ENCODE data around the gene GNA14.
"Not testable (repeated sequence)": the region's sequence is repeated elsewhere in the genome, so short reads cannot be mapped to it uniquely, and the experiment has no call there.

Gene GNA14

DNA sequence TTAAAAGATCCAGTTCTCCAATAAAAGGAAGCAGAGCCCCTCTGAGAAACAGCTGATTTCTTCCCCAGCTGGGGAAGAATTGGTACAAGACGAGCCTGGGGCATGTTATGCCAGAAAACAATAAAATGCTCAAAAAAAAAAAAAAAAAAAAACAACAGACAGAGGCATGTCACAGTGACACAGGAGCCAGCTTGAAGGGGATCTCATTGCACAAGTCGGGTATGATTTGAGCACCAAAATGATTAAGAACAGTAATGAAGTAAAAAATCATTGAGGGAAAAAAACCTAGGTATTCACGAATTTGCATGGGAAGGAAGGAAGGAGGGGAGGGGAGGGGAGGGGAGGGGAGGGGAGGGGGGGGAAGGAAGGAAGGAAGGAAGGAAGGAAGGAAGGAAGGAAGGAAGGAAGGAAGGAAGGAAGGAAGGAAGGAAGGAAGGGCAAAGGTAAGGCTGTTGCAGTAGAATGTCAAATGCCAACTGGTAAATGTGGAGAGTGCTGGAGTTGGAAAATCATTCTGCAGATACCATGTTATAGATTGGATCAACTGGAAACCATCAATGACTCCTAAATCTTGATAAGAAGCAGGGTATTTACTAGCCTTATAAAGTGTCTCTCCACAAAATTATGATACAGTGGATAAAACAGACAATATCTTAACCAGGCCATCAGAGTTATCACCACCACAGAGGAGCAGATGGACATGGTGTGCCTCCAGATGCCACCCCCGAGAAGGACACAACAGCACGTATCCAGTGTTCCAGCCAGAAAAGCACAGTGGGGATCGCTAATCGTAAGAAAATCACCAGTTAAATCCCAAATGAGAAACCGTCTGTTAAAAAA, 7.2 kb downstream of the GNA14 start:
- DNase-seq = no peak

DNA sequence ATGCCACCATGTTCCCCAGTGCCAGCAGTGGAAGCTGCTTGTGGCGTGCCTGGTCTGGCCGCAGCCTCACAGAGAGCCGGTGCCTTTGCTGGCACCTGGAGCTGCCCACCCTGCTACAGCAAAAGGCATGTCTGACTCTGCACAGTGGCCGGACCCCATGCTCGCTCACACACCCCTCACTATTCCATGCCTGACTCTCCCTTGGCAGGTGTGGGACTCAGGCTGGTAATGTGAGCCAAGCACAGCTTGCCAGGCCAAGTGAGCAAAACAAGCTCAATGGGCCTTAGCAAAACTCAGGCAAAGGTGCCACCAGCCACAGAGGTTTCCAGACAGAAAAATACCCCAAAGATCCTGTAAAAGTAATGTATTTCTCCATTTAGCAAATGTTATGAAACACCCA, 15.5 kb downstream of the GNA14 start:
- no peak for DNase-seq

DNA sequence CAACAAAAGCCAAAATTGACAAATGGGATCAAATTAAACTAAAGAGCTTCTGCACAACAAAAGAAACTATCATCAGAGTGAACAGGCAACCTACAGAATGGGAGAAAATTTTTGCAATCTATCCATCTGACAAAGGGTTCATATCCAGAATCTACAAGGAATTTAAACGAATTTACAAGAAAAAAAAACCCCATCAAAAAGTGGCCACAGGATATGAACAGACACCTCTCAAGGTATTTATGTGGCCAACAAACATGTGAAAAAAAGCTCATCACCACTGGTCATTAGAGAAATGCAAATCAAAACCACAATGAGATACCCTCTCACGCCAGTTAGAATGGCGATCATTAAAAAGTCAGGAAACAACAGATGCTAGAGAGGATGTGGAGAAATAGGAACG, 19.3 kb downstream of the GNA14 start:
- not testable (repeated sequence) for DNase-seq

DNA sequence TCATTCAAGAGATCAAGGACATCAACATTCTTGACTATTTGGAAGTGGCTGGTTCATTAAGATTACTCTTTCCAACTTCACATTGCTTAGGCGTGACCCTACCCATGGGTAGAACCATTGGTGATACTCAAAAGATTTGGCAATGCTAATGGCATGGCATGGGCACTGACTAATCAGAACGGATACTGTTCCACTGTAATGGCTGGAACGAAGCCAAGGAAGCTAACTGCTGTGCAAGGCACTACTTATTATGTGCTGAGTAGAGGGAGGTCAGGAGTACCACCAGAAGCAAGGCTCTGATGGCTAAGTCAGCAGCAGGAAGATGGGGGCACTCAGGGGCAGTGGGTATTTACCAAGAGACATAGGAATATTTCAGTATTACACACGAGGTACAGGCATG, 31.9 kb downstream of the GNA14 start:
- no peak for DNase-seq

DNA sequence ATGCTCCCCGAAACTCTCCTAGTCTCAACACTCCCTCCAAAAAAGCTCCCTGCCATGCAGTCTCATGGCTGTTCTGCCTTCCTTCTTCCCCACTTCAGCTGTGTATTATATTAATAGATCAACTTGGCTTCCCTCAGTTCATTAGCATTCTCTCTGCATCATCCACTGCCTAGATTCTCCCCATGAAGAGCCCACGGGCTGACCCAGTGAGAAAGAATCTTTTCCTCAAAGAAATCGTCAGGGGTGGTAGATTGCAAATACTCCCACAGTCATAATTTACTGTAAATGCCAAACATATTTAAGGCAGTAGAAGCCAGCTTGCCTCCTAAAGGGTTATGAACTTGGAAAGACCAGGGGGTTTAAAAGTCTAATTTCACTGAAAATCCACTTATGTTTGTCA, 33.5 kb downstream of the GNA14 start:
- no peak for DNase-seq

DNA sequence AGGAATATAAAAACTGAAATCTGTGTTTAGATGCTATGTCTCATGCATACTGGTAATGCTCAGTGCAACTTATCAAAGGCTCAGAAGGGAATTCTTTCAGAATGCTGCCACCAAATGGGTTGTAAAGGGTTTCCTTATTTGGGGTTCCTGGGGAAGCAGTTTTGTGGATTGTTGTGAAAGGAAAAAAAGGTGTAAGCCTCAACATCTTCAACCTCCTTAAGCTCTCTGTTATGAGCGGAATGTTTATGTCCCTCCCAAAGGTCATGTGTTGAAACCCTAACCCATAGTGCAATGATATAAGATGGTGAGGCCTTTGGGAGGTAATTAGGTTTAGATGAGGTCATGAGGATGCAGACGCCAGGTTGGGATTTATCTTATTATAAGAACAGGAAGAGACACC, 41.6 kb downstream of the GNA14 start:
- DNase-seq = no peak

DNA sequence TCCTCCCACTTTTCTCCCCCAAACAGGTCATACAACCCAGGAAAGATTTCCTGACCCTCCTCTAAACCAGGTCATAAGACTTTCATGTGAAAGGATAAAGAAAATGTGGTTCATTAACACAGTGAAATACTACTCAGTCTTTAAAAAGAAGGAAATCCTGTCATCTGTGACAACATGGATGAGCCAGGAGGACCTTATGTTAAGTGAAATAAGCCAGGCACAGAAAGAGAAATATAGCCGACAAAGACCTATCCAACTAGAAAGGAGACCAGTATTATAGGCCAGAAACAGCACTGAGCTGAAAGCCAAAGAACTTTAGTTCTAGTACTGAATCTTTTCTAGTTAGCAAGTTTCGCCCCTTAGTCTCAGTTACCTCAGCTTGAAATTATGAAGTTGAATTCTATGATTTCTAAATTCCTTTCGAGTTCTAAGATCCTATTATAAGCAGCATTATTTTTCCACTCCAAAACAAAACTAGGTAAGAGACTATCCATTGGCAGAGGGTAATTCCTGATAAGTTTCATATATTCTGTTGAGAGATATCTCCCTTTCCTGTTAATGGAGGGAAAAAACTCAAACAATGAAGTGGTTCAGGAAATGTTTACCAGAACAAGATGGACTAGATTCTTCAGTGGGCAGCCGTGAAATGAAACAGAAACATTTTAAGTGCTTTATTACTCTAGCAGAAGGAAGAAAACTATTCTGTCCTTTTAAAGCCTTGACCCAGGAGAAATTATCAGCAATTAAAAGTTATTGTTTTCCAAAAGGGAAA, 42.5 kb downstream of the GNA14 start:
- no peak for DNase-seq

DNA sequence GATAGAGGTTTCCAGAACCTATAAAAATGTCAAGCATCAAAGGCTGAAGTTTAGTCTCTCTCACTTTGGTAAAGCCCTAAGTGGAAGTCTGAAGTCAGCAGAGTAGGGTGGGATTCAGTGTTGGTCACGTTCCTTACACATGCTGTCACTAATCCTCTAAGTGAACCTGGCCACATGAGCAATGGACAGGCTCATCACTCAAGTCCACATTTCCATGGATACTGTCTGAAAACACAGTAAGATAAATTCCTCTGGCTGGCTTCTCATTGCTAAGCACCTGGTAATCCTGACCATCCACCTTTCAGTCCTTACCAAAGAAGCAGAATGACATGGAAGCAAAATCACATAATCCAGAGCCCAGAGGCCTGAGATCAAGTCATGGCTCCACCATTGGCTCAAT, 43.8 kb downstream of the GNA14 start:
- DNase-seq = no peak

DNA sequence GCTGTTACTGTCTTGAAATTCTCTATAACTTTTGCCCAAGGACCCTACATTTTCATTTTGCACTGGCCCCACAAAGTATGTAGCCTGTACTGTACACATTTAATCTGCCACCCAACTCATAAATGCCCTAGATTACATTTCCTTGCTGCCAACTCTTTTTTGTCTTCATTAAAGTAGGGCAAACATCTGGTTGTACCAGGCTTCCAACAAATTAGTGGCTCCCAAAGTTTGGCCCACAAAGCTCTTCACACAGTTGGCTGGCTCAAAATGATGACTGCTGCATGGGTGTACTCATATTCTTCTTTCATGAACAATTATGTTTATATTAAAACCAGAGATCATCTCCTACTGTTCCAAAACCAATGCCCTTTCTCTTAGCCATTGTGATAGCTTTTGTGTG, 45.3 kb downstream of the GNA14 start:
- no peak for DNase-seq

DNA sequence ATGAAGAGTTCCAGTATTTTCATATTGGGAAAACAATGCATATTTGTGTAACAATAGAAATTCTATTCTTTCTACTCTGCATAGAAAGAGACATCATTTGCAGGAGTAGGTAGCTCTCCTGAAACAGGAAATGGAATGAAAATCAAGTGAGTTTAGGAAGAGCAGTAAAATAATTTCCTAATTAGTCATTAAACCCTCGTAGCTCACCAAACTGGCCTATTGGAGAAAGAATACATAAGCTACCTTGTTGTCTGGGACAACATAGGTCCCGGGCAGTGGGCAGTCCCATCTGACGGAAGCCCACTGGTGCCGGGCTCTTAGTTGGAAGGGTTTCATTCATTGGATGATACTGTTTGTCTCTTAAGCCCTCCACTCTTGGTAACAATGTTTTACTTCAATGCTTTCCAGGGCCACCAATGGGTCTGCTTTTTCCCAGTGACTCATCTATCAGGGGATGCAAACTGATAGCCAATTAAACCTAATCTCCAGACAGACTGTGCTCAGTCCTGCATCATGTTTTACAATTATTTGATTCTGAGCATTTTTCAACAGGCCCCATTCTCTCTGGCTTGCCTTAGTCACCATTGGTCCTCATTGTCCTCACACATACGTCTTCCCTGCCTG, 46.5 kb downstream of the GNA14 start:
- no peak for DNase-seq

DNA sequence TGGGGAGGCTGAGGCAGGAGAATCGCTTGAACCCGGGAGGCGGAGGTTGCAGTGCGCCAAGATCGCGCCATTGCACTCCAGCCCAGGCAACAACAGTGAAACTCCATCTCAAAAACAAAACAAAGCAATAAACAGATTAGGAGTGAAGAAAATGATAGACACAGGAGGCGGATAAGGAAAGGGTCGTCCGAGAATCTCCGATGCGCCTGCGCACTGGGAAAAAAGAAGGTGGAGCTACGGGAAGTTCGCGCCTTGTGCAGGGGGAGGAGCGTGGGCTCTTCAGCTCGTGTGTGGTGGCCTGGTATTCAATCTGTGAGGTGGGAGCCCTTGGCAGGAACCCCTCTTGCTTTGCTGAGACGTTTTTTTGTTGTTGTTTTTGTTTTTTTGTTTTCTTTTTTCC, 47.3 kb downstream of the GNA14 start:
- no peak for DNase-seq

DNA sequence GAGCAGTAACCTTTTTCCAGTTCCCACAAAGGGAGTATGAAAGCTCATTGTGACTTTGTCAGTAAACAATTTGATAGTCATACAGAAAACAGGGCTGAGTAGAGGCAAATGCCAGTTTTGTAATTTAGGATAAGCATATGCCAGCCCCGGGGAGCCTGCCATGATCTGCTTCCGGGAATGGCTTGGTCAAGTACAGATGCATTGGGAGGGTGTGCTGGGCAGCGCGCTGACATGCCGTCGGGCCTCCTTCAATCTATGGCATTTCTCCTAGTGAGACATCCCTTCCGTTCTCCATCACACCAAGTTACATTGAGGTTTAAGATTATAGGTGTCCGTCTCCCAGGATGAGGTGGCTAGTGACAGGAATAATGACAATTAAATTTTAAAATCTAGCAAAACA, 48.6 kb downstream of the GNA14 start:
- DNase-seq = no peak

DNA sequence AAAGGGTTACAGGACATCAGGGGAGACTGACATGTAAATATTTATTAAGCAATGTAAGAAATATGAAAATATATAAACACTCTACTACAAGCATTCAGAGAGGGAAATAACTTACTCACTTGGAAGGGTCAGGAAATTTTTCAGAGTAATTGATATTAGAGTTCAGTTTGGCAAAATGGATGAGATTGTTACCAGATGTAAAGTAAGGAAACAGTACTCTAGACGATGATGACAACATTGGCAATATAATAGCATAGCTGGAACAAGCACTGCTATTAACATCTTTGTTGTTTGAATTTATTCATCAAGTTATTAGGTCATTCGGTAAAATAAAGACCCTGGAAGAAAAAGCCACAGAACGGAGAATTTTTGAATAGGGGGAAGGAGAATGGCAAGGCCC, 49.1 kb downstream of the GNA14 start:
- no peak for DNase-seq

DNA sequence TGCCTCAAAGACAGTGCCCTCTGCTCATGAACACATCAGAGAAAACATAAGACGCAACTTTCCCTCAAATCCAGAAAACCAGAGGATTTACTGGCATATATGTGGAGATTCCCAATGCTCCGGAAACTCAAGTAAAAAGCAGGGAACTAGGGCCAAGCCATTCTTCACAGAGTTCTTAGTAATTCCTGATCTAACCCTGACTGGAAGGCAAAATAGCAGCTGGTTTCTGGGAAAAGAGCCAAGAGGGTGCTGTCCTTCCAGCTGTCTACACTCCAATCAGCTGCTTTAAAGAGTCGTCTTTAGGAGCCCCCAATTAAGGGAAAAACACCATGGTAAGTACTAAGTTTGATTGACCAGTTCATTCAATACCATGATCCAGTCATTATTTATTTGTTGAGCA, 49.6 kb downstream of the GNA14 start:
- DNase-seq = peak; percentile 20 to 44

DNA sequence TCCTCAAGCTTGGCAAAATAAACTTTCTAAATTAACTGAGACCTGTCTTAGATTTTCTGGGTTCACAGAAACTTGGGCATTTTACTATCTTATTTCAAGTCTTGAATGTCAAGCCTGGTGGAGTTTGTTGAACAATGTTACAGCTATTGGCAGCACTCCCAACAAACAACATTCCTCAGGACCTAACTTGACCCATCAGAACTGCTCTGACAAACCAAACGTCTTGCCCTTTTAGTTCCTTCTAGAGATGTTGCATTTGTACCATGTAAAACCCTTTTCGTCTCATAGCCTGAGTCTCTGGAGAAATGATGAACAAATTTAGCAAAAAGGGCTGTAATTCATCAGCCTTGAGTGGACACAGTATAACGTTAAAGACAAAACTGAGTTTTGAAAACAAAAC, 51.1 kb downstream of the GNA14 start:
- DNase-seq = no peak

DNA sequence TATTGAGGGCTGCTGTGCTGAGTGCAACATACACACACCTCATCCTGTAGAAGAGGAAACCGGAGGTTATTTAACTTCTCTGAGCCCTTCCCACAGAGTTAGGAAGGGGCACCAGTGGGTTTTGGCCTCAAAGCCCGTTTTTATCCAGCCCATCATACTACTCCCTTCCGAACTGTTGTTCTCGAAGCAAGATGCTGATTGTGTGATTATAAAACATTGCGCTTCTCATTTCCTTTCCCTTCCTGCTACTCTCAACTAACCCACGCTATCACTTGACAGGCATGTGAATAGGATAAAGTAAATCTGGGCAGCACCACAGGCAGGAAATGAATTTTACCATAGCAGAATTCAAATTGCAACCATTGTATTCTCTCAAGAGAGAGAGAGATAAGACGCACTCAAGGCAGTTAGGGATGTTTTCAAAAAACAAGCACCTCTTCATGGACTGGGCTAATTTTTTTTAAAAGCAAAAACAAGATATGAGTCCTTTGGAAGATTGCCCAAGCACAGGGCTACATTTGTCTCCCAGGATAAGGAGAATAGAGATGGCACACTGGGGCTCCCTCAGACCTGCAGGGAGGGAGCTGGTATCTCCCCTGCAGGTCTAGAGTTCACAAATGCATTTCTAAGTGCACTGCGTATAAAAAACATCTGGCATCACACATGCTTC, 52.6 kb downstream of the GNA14 start:
- no peak for DNase-seq

DNA sequence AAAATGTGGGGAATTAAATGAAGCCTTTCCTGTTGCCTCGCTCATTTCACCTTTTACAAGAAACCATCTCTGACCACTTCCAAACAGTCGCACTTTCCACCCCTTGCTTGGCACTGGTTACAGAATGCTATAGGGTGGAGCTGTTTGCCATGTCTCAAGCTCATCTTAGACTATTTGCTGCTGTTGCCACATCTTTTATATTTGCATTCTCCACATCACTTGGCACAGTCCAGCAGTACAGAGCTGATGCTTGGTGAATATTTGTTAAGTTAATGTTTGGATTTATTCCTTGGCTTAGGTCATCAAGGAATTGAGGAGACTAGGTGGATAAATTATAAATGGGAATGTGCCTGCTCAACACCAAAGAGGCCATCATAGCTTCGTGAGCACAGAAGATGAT, 53.2 kb downstream of the GNA14 start:
- DNase-seq = no peak

DNA sequence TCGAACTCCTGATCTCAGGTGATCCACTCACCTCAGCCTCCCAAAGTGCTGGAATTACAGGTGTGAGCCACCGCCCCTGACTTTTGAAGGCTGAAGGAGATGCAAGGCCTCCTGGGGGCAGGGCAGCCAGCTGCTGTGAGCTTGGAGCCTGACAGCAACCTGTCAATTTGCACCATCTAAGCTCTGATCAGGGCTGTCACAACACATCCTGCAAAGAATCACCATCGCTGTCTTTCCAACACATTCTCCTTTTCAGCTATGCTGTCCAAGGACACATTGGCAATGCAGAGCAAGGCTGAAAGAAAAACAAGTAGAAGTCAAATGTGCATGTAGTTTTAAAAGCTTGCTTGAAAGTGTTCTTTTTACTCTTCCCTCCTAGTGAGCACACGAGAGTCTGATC, 54.6 kb downstream of the GNA14 start:
- no peak for DNase-seq

DNA sequence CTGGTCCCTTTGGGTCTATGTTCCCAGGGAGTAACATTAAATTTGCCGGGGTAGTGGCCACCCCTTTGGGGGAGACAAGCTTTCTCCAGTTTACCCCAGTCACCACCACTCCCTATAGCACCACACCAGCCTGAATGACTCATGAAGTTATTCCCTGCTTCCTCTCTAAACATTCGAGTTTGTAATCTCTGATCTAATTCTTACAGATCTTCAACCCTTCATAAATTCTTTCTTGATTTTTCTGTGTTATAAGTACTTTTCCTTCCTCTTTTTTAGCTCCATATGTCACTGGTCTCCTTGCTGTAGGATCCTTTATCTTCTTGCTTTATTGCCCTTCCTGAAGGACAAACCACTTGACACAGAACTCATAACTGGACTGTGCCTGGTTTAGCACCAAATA, 55.6 kb downstream of the GNA14 start:
- DNase-seq = no peak

DNA sequence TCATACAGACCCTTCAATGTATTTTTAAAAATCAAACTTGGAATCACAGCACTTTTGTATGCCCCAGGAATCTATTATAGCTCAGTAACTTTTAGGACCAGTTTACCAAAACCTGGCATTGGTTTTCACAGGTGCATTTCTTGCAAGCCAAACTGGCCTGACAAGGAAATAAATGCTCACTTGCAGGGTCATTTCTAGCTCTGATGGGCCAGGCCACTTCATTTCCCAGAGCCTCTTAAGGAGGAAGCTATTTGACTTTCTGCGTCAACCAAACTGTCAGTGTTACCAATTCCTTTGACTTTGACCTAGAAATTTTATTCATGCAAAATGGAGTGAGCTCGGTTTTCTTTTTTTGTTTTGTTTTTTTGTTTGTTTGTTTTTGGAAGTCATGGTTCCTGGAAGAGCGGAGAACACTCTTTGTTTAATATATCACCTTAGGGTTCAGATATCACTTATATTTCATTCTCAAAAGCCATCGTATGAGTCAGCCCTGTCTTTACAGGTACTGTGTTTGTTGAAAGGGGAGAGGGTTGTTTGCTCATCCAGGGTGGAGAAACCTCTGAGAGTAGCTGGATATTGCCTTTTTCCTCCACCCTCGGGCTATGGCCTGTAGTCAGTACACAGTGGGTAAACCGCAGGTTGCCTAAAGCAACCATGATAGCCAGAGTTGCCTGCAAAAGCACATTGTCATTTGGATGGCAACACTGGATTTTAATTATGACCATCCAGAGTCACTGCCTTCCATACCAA, 58.9 kb downstream of the GNA14 start:
- DNase-seq = no peak

DNA sequence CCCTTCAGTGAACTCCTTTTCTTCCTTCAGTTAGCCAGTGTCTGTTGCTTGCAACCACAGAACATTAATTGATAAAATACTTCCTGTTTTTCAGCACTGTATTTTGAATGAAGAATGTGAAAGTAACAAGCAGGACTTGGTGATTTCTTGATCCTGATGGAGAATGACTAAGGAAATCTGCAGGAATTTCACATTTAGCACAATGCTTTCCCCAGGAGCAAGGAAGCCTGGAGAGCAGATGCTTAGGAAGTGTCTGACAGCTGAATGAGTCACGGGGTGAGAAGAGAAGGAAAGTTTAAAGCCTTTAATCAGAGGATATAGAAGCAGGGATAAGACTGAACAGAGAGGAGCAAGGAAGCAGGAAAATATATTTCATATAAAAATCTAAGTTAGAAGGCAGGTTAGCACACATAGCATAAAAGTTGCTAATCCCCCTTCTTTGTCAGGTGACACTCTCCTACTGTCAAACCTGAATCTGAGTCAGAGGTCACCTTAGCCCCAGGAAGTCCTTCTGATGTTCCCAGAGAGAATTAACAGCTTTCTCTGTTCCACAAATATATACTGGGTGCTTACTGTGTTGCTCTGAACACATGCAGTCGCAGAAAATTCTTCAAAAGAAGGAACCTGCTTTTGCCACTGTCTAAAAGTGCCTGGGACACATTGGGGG, 59.7 kb downstream of the GNA14 start:
- DNase-seq = no peak

DNA sequence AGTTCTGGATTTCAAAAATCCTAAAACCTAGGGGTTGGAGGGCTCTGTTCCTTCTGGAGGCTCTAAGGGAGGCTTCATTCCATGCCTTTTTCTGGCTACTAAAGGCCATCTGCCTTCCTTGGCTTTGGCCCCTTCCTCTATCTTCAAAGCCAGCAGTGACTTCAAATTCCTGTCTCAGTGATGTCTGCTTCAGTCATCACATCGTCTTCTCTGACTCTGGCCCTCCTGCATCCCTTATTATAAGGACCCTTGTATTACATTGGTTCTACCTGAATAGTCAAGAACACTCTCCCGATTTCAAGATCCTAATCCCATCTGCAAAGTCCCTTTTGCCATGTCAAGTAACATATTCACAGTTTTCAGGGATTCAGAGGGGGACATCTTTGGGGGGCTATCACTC, 60.3 kb downstream of the GNA14 start:
- no peak for DNase-seq
